Measurements from ENCODE around the gene FHIP1B. TPM values are rescaled to one million over a fixed set of nuclear protein-coding genes. Genes with fewer than 3 reads are reported as not detected.

Gene FHIP1B
- total and polyA plus RNA-seq, 2 of the 4 experiments (the other 2 are of a cell fraction), result 5.9 to 30.2 TPM

GRCh38 chr11:6194065-6194581, 40.3 kb downstream of the FHIP1B start:
- dilution Hi-C loops (cut with HindIII; ENCODE audit: low sequenced_read_pairs, unreplicated experiment) (no loop called here), in situ Hi-C loops (cut with MboI; ENCODE audit: low sequenced_read_pairs) (no loop called here), intact Hi-C loops (cut with micrococcal nuclease) (no loop called here)
- peaks cover 1% of the 10 kb centered on the region; the same call in 1 of the 2 replicates for H3K27me3 ChIP-seq (ENCODE audit: control insufficient read depth, insufficient read depth, low read length)
- no TSS peak for BruUV-seq (replicated peaks)
- H3K23ac ChIP-seq (ENCODE audit: low read depth, low read length), result no peak overlapping the region
- no peaks in the 10 kb centered on the region for H4K20me1 ChIP-seq (ENCODE audit: insufficient read depth, low read length)
- no peak overlapping the region for H2BK5ac ChIP-seq (ENCODE audit: low read depth, low read length, poor library complexity, severe bottlenecking)
- H3K9ac ChIP-seq (ENCODE audit: low read depth, low read length), result no peak overlapping the region
- H3K9me1 ChIP-seq (ENCODE audit: insufficient read depth, low read length), result no peaks in the 10 kb centered on the region
- no peak overlapping the region for H4K5ac ChIP-seq (ENCODE audit: low read depth, low read length)
- no peak overlapping the region for H3K4ac ChIP-seq (ENCODE audit: low read depth, low read length)
- H3K27ac ChIP-seq (ENCODE audit: insufficient read depth, low read length), result no peak overlapping the region
- H4K8ac ChIP-seq (ENCODE audit: low read depth in 2 of 2, low read length in 2 of 2), result no peak overlapping the region
- H2BK20ac ChIP-seq (ENCODE audit: low read depth, low read length), result no peak overlapping the region
- DNase-seq (no peak), ATAC-seq (ENCODE audit: low read depth) (no peak)
- H3K4me3 ChIP-seq (ENCODE audit: insufficient read depth, low read depth, low read length), result no peak overlapping the region
- H3K36me3 ChIP-seq (ENCODE audit: control insufficient read depth, insufficient read depth, low read length), result no peaks in the 10 kb centered on the region
- no peak overlapping the region for H2AK9ac ChIP-seq (replicated peaks; ENCODE audit: low read depth, low read length, poor library complexity)
- POLR2A ChIA-PET (ENCODE audit: unreplicated experiment), result no interaction called here
- no peak overlapping the region for H3K14ac ChIP-seq (replicated peaks; ENCODE audit: low read depth, low read length)
- H3K4me1 ChIP-seq (ENCODE audit: control insufficient read depth, insufficient read depth, low read length), result peaks cover 2% of the 10 kb centered on the region; the same call in 1 of the 2 replicates
- H3K79me1 ChIP-seq (ENCODE audit: low read depth in 1 of 2, low read length in 2 of 2), result no peaks in the 10 kb centered on the region
- no peak overlapping the region for H4K91ac ChIP-seq (ENCODE audit: insufficient read depth, low read depth, low read length)
- H3K56ac ChIP-seq (ENCODE audit: extremely low read depth, insufficient read depth, low read length), result no peak overlapping the region
- TF ChIP-seq CEBPB (IDR thresholded peaks at IDR 0.05; ENCODE audit: low read depth, low read length), result no peak
- TF ChIP-seq FOS (IDR thresholded peaks at IDR 0.05; ENCODE audit: low read depth, low read length), result no peak
- no peak for TF ChIP-seq MAZ (IDR thresholded peaks at IDR 0.05; ENCODE audit: borderline replicate concordance, low read depth, low read length)
- TF ChIP-seq USF2 (IDR thresholded peaks at IDR 0.05; ENCODE audit: low read depth, low read length), result no peak
- TF ChIP-seq POLR2A (IDR thresholded peaks at IDR 0.05; ENCODE audit: low read depth, low read length), result no peak
- no peak for TF ChIP-seq RCOR1 (IDR thresholded peaks at IDR 0.05; ENCODE audit: insufficient replicate concordance, low read length)
- TF ChIP-seq MXI1 (IDR thresholded peaks at IDR 0.05; ENCODE audit: borderline replicate concordance, low read depth, low read length), result no peak
- no peak for TF ChIP-seq CTCF (conservative IDR thresholded peaks at IDR 0.05; ENCODE audit: low read depth, low read length)
- no peak for TF ChIP-seq ELK1 (IDR thresholded peaks at IDR 0.05; ENCODE audit: borderline replicate concordance, low read depth, low read length)
- no peak for TF ChIP-seq SMC3 (IDR thresholded peaks at IDR 0.05; ENCODE audit: low read depth, low read length)
- no peak for TF ChIP-seq CHD1 (IDR thresholded peaks at IDR 0.05; ENCODE audit: low read depth, low read length)
- no peak for TF ChIP-seq RAD21 (IDR thresholded peaks at IDR 0.05; ENCODE audit: low read length)
- no peak for TF ChIP-seq BHLHE40 (IDR thresholded peaks at IDR 0.05; ENCODE audit: low read depth, low read length)
- no peak for TF ChIP-seq RFX5 (IDR thresholded peaks at IDR 0.05; ENCODE audit: low read depth, low read length)
- CTCF ChIA-PET, result no interaction called here
- no CpG with 5 or more reads among the region's 1 CpG for WGBS, 2 experiments (ENCODE audit: extremely low coverage in 2 of 2, insufficient read length in 1 of 2)
- H2AK5ac ChIP-seq (ENCODE audit: low read depth, low read length), result no peak overlapping the region
- H3K18ac ChIP-seq (ENCODE audit: low read depth, low read length), result no peak overlapping the region
- no peaks in the 10 kb centered on the region for H3K9me3 ChIP-seq (ENCODE audit: control insufficient read depth, insufficient read depth, low read length)
- no peak overlapping the region for H2AFZ ChIP-seq (replicated peaks; ENCODE audit: low read length, poor library complexity)
- H2BK120ac ChIP-seq (ENCODE audit: low read depth, low read length), result no peak overlapping the region
- H3K4me2 ChIP-seq (ENCODE audit: low read depth, low read length), result no peak overlapping the region
- H2BK15ac ChIP-seq (ENCODE audit: low read depth, low read length), result no peak overlapping the region

Measured in IMR-90 (cell line).